Urinary bladder (tissue), 4 donors: ENCODE data around the gene FER1L5. TPM values are rescaled to one million over a fixed set of nuclear protein-coding genes. Genes with fewer than 3 reads are reported as not detected.

Experiments used
- DNase-seq: peaks from one replicate; pipeline ENCODE4 v3.0.0-alpha.2; 2015; ENCODE audit errors: extremely low spot score
- H3K27ac ChIP-seq: one replicate; pipeline ENCODE4 v1.5.1; 2013; ENCODE audit warnings: low read depth, mild to moderate bottlenecking, moderate library complexity
- H3K36me3 ChIP-seq: one replicate; pipeline ENCODE4 v1.6.1; 2013; ENCODE audit warnings: mild to moderate bottlenecking, moderate library complexity; ENCODE audit not compliant: insufficient read depth
- H3K4me1 ChIP-seq: one replicate; pipeline ENCODE4 v1.6.1; 2013; ENCODE audit warnings: mild to moderate bottlenecking, moderate library complexity; ENCODE audit not compliant: insufficient read depth
- H3K4me3 ChIP-seq: one replicate; pipeline ENCODE4 v1.5.1; 2013; ENCODE audit warnings: low read depth, low read length
- WGBS: extraction: QIAGEN DNeasy Blood & Tissue Kit; methylation state at CpG from one replicate; pipeline ENCODE4 v1.1.7; 2013; 5-methylcytosine and 5-hydroxymethylcytosine counted together
- polyA plus RNA-seq: library from polyadenylated mRNA; stranded (reverse); fragments of 200-250 nt; gene quantifications from one replicate; pipeline ENCODE4 v1.2.3, GENCODE V29; 2013
- total RNA-seq: library from RNA; depleted of rRNA; stranded (reverse); fragments of >200 nt; gene quantifications from one replicate; pipeline ENCODE4 v1.2.3, GENCODE V29; 2014
- donor health status: healthy with polysubstance abuse.
- donor health status: healthy.

Gene FER1L5
- total and polyA plus RNA-seq, 2 donors: 0.01 to 0.58 TPM

GRCh38 chr2:96700086-96700485, 57.5 kb downstream of the FER1L5 start:
- H3K4me1 ChIP-seq: no peaks in the 10 kb centered on the region
- 93% methylated on average over 8 of the region's 8 CpGs for WGBS
- no peak for DNase-seq
- no peak overlapping the region for H3K4me3 ChIP-seq
- H3K27ac ChIP-seq: no peak overlapping the region
- no peaks in the 10 kb centered on the region for H3K36me3 ChIP-seq

DNA sequence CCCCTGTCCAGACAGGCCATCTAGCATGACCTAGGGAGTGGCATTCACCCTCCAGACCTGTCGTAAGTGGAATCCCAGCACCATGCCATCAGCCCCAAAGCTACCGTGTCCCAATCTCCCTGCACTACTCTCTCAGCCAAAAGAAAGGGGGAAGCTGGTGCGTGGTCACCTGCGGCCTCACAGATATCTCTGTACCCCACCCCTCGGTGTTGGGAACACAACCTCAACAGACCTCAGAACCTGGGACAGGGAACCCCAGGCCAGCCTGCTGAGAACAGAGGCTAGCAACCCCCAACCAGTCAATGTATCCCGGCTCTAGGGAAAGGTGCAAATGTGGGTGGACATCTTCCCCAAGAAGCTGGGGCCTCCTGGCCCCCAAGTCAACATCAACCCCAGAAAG, 59.1 kb downstream of the FER1L5 start:
- 90% methylated on average over 6 of the region's 6 CpGs for WGBS

DNA sequence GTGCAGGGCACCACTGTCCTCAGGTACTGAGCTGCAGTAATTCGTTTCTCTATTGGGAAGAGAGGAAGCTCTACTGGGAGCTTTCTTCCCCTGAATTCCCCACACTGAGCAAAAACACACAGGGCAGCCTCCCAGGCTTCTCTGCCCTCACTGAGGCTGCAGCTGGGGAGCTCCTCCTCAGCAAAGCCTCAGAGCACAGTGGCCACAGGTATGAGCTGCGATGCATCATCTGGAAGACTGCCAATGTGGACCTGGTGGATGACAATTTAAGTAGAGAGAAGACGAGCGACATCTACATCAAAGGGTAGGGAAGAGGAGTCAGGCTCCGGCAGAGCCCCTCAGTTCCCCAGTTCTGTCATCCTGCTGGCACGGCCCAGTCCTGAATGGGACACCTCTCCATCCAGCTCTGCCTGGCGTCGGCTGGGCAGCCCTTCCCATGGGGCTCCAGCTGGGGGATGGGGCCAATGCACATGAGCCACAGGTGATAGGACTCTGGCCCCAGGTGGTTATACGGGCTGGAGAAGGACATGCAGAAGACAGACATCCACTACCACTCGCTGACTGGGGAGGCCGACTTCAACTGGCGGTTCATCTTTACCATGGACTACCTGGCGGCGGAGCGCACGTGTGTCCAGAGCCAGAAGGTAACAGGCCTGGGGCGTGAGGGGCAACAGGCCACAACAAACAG, 59.7 kb downstream of the FER1L5 start:
- H3K4me3 ChIP-seq: no peak overlapping the region
- no peak for DNase-seq
- no peaks in the 10 kb centered on the region for H3K4me1 ChIP-seq
- 89% methylated on average over 17 of the region's 17 CpGs for WGBS
- H3K27ac ChIP-seq: no peak overlapping the region
- H3K36me3 ChIP-seq: no peaks in the 10 kb centered on the region

More for the DNA sequence above, 59.1 kb downstream of the FER1L5 start:
- no peak overlapping the region for H3K4me3 ChIP-seq
- no peaks in the 10 kb centered on the region for H3K4me1 ChIP-seq
- no peaks in the 10 kb centered on the region for H3K36me3 ChIP-seq
- no peak overlapping the region for H3K27ac ChIP-seq
- DNase-seq: no peak

GRCh38 chr2:96703021-96703751, 60.6 kb downstream of the FER1L5 start:
- 94% methylated on average over 16 of the region's 16 CpGs for WGBS

DNA sequence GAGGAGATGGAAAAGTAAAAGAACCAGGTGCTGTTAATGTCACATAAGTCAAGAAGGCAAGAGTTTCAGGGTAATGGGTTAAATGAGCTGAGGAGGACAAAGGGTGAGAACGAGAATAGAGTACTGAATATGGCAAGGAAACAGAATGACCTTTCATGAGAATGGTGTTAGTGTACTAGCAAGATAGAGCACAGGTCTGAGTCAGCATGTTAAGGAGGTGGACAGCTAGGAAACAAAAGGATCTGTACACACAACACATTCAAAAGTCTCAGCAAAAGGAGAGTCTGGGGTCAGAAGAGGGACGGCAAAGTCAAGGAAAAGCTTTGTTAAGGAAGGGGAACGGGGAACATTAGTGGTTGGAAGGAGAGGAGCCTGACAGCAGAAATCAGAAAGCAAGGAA, 68.4 kb downstream of the FER1L5 start:
- Histone ChIP-seq H3K4me3 (no peak overlapping the region), H3K36me3 (peaks cover 4% of the 10 kb centered on the region), H3K27ac (no peak overlapping the region), H3K4me1 (peaks cover 2% of the 10 kb centered on the region)
- 88% methylated on average over 3 of the region's 3 CpGs for WGBS
- no peak for DNase-seq

More at GRCh38 chr2:96703021-96703751, 60.6 kb downstream of the FER1L5 start:
- Histone ChIP-seq H3K27ac (no peak overlapping the region), H3K4me3 (no peak overlapping the region), H3K36me3 (no peaks in the 10 kb centered on the region), H3K4me1 (no peaks in the 10 kb centered on the region)
- DNase-seq: no peak

- H3K4me1 ChIP-seq: peaks cover 2% of the 10 kb centered on the region
- peaks cover 2% of the 10 kb centered on the region for H3K36me3 ChIP-seq
- no peak for DNase-seq
- no peak overlapping the region for H3K4me3 ChIP-seq
- WGBS: 94% methylated on average over 5 of the region's 5 CpGs
- no peak overlapping the region for H3K27ac ChIP-seq
These were observed 73.1 kb downstream of the FER1L5 start for GRCh38 chr2:96715658-96716057.

DNA sequence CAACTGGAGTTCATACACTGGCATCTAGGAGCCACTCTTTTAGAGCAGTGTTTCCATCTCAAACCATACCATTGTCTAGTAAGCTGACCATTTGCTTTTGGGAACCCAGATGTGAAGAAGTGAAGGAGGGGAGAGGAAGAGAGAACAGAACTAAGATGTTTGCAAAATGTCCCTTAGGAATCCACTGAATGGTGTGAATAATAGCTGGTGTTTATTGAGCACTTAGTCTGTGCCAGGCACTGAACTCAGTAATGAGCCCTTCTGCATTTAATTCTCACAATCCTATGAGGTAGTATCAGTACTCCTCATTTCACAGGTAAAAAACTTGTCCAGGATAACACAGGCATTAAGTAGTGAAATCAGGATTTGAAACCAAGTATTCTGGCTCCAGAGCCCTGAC, 73.8 kb downstream of the FER1L5 start:
- Histone ChIP-seq H3K36me3 (peaks cover 2% of the 10 kb centered on the region), H3K4me1 (peaks cover 2% of the 10 kb centered on the region), H3K4me3 (no peak overlapping the region), H3K27ac (no peak overlapping the region)
- no peak for DNase-seq

- peaks cover 6% of the 10 kb centered on the region for H3K36me3 ChIP-seq
- no peak for DNase-seq
- no peak overlapping the region for H3K27ac ChIP-seq
- no peak overlapping the region for H3K4me3 ChIP-seq
- WGBS: 87% methylated on average over 4 of the region's 4 CpGs
- H3K4me1 ChIP-seq: no peaks in the 10 kb centered on the region
These were observed 83.6 kb downstream of the FER1L5 start for GRCh38 chr2:96726131-96726530.

- Histone ChIP-seq H3K4me1 (no peaks in the 10 kb centered on the region), H3K27ac (no peak overlapping the region), H3K36me3 (peaks cover 6% of the 10 kb centered on the region), H3K4me3 (no peak overlapping the region)
- WGBS: 93% methylated on average over 5 of the region's 5 CpGs
- no peak for DNase-seq
These were observed 84.9 kb downstream of the FER1L5 start for GRCh38 chr2:96727431-96727830.

GRCh38 chr2:96729748-96730147, 87.2 kb downstream of the FER1L5 start:
- no peak for DNase-seq
- 91% methylated on average over 7 of the region's 7 CpGs for whole genome bisulfite sequencing
- Histone ChIP-seq H3K36me3 (peaks cover 11% of the 10 kb centered on the region), H3K4me3 (no peak overlapping the region), H3K4me1 (no peaks in the 10 kb centered on the region), H3K27ac (no peak overlapping the region)

DNA sequence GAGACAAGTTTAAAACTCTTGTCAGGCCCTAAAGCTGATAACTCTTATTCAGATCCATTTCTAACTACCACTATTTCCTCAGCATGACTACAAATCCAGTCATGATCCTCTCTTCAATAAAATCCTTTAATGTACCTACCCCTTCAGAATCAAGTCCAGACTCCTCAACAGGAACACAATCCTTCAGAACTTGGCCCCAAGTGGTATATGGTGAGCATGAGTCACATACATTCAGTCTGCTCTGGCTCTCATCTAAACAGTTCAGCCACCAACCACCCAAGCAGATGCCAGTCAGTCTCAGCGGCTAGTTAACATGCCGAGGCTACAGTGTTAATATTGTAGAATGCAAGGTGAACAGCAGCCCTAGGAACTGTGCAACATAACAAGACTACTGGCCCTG, 87.6 kb downstream of the FER1L5 start:
- DNase-seq: no peak
- Histone ChIP-seq H3K4me3 (no peak overlapping the region), H3K27ac (no peak overlapping the region), H3K36me3 (peaks cover 11% of the 10 kb centered on the region), H3K4me1 (no peaks in the 10 kb centered on the region)
- 91% methylated on average over 2 of the region's 2 CpGs for WGBS

- no peak overlapping the region for H3K27ac ChIP-seq
- no peaks in the 10 kb centered on the region for H3K4me1 ChIP-seq
- no peak overlapping the region for H3K4me3 ChIP-seq
- no peak for DNase-seq
- 89% methylated on average over 3 of the region's 3 CpGs for WGBS
- H3K36me3 ChIP-seq: peaks cover 7% of the 10 kb centered on the region
These were observed 91.4 kb downstream of the FER1L5 start for GRCh38 chr2:96733931-96734330.

- Histone ChIP-seq H3K4me3 (no peak overlapping the region), H3K27ac (no peak overlapping the region), H3K4me1 (no peaks in the 10 kb centered on the region), H3K36me3 (peaks cover 5% of the 10 kb centered on the region)
- no peak for DNase-seq
- WGBS: 68% methylated on average over 8 of the region's 8 CpGs
These were observed 92.5 kb downstream of the FER1L5 start for GRCh38 chr2:96734880-96735583.

DNA sequence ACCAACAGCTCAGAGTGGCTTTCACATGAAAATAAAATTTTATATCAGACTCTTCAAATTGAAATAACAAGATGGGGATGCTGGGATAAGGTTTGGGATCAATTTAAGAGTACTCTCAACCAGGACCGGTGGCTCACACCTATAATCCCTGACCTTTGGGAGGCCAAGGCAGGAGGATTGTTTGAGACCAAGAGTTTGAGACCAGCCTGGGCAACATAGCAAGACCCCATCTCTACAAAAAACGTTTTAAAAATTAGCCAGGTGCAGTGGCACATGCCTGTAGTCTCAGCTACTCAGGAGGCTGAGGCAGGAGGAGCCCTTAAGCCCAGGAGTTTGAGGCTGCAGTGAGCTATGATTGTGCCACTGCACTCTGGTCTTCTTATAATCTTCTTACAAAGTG, 94.7 kb downstream of the FER1L5 start:
- DNase-seq: no peak
- Histone ChIP-seq H3K27ac (no peak overlapping the region), H3K4me3 (no peak overlapping the region), H3K4me1 (no peaks in the 10 kb centered on the region), H3K36me3 (peaks cover 5% of the 10 kb centered on the region)
- 75% methylated on average over 2 of the region's 2 CpGs for WGBS
